ENCODE data around the gene TPPP. TPM values are rescaled to one million over a fixed set of nuclear protein-coding genes. Genes with fewer than 3 reads are reported as not detected.
"Not testable (repeated sequence)": the region's sequence is repeated elsewhere in the genome, so short reads cannot be mapped to it uniquely, and the experiment has no call there.

Gene TPPP
- total and polyA plus RNA-seq, 12 donors = 0.39 to 9.1 (median 2.0) TPM

DNA sequence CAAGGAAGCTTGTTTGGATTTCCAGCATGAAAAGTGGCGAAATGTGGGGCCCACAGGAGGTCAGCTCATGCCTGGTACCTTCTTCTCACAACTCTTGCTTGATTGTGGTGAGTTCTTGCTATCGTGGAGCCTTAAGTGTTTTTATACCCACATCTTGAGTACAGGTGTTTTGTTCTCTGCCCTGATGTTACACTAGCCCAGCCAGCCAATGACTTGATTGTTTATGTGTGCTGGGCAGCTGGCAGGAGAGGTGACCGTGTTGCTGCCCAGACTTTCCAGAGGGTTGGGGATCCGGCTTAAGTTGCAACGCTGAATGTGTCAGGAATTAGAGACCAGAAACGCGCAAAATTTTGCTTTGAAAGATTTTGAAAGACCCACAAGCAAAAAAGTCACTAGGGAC is 24.0 kb upstream of the TPPP start:
- WGBS, 4 donors = 68 to 81% (median 71%) methylated on average over 6 to 7 of the region's 7 CpGs

DNA sequence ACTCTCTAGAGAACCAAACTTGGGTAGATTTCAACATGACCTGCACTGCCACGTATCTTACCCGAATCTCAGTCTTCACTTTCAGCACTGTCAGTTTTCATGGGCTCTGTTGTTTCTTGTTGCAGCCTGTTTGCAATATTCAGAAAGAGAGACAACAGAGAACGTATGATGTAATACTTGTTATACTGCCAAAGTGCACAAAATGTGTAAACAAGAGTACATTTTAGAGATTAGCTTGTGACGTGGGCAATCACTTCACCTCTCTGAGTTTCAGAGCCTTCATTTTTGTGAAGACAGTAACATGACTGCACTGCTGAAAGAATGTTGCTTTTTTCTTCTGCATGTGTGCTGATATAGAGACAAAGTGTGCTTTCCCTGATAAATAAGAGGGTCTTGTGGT is 23.6 kb upstream of the TPPP start:
- H3K27me3 ChIP-seq; intact Hi-C loops (cut with DNase I); DNase-seq; H3K4me3 ChIP-seq; H3K36me3 ChIP-seq (replicated peaks in 1 of 2); H3K4me1 ChIP-seq (replicated peaks in 1 of 2); H3K27ac ChIP-seq; H3K9me3 ChIP-seq (replicated peaks in 1 of 3): not testable (repeated sequence)
- 69 to 82% (median 77%) methylated on average over 4 of the region's 4 CpGs for WGBS, 4 donors

More for the DNA sequence above, 24.0 kb upstream of the TPPP start:
- no peaks in the 10 kb centered on the region for H3K36me3 ChIP-seq (replicated peaks in 1 of 2)
- TF ChIP-seq POLR2A (IDR thresholded peaks at IDR 0.05) = no peak
- TF ChIP-seq, protein P1, sequence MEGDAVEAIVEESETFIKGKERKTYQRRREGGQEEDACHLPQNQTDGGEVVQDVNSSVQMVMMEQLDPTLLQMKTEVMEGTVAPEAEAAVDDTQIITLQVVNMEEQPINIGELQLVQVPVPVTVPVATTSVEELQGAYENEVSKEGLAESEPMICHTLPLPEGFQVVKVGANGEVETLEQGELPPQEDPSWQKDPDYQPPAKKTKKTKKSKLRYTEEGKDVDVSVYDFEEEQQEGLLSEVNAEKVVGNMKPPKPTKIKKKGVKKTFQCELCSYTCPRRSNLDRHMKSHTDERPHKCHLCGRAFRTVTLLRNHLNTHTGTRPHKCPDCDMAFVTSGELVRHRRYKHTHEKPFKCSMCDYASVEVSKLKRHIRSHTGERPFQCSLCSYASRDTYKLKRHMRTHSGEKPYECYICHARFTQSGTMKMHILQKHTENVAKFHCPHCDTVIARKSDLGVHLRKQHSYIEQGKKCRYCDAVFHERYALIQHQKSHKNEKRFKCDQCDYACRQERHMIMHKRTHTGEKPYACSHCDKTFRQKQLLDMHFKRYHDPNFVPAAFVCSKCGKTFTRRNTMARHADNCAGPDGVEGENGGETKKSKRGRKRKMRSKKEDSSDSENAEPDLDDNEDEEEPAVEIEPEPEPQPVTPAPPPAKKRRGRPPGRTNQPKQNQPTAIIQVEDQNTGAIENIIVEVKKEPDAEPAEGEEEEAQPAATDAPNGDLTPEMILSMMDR (IDR thresholded peaks at IDR 0.05) = no peak
- H3K4me3 ChIP-seq = no peak overlapping the region
- H3K9me3 ChIP-seq (replicated peaks in 1 of 3) = peaks cover 0 to 9% (median 9%) of the 10 kb centered on the region in 3 donors
- DNase-seq = no peak
- intact Hi-C loops (cut with DNase I) = no loop called here
- H3K27ac ChIP-seq = no peak overlapping the region
- no peaks in the 10 kb centered on the region for H3K27me3 ChIP-seq
- no peaks in the 10 kb centered on the region for H3K4me1 ChIP-seq (replicated peaks in 1 of 2)

DNA sequence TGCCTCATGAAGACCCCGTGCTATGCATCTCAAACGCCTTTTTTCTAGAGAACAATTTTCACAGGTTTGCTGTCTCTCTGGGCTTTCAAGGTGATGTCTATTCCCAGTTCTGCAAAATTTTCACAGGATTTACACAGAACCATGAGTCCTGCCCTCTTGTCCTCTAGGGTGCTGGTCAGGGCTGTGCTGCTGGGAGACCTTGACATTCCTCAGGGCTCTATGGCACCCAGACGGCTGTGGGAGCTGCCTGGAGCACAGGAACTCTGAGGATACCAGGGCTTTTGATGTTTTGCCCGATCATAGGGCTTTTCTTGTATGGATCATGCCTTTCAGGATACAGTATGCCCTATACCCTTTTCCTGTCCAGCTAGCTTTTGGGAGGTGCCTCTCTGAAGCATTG is 22.5 kb upstream of the TPPP start:
- H3K4me3 ChIP-seq; intact Hi-C loops (cut with DNase I); H3K4me1 ChIP-seq (replicated peaks in 1 of 2); H3K36me3 ChIP-seq (replicated peaks in 1 of 2); H3K27me3 ChIP-seq; DNase-seq; H3K9me3 ChIP-seq (replicated peaks in 1 of 3); H3K27ac ChIP-seq: not testable (repeated sequence)
- WGBS, 4 donors = 77 to 83% (median 79%) methylated on average over 3 to 4 of the region's 4 CpGs

DNA sequence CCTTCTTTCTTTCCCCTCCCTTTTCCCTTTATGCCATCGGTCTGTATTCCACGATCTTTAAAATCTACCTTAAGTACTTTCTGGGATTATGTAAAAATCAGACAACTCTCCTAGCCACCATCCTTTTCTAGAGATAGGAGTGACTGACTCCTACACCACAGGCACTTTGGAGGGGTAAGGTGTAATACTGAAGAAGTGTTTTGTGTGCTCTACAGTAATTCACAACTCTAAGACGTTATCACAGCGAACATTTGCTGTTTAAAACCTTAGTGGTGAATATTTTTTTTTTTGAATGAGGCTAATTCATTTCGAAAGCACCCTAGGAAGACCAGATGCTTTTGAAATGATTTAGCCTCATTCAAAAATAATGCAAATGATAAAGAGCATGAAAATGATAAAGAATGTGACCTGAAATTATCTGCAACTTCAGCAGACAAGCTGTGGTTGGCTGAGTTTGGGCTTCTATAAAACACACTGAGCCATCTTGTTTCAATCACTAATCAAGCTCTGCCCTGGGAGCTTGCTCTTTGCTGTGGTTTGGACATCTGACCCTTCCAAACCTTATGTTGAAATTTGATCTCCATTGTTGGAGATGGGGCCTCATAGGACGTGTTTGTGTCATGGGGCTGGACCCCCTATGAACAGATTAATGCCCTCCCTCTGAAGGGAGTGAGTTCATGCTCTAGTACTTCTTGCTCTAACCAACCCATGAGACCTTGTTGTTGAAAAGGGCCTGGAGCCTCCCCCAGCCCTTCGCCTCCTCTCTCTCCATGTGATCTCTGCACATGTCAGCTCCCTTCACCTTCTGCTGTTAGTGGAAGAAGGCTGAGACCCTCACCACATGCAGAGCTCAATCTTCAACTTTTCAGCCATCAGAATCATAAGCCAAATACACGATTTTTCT is 21.3 kb upstream of the TPPP start:
- H3K4me1 ChIP-seq (replicated peaks in 1 of 2); H3K27ac ChIP-seq; H3K4me3 ChIP-seq; H3K27me3 ChIP-seq; H3K9me3 ChIP-seq (replicated peaks in 1 of 3); DNase-seq; intact Hi-C loops (cut with DNase I); H3K36me3 ChIP-seq (replicated peaks in 1 of 2): not testable (repeated sequence)
- WGBS, 4 donors = 43 to 71% (median 63%) methylated on average over 5 to 8 of the region's 8 CpGs

DNA sequence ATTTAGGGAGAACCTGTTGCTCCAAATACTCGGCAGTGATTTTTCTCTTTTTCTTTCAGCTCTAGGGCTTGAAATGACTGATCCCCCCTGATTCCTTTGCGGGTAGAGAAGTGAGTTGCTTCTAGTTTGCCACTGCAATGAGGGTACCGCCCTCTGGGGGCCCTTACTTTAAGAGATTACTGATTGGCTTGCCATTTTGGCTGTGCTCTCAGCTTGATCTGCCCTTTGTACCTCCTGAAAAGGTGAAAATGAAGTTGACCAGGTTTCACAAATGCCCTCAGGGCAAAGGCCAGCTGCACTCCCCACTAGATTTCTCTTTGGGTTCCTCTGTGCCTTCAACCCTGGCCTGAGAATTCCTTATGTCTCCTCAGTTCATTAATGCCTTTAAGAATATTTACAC is 20.5 kb upstream of the TPPP start:
- intact Hi-C loops (cut with DNase I); H3K36me3 ChIP-seq (replicated peaks in 1 of 2); H3K27me3 ChIP-seq; H3K4me3 ChIP-seq; H3K4me1 ChIP-seq (replicated peaks in 1 of 2); DNase-seq; H3K9me3 ChIP-seq (replicated peaks in 1 of 3); H3K27ac ChIP-seq: not testable (repeated sequence)
- WGBS, 4 donors = 39 to 56% (median 47%) methylated on average over 2 to 3 of the region's 3 CpGs

DNA sequence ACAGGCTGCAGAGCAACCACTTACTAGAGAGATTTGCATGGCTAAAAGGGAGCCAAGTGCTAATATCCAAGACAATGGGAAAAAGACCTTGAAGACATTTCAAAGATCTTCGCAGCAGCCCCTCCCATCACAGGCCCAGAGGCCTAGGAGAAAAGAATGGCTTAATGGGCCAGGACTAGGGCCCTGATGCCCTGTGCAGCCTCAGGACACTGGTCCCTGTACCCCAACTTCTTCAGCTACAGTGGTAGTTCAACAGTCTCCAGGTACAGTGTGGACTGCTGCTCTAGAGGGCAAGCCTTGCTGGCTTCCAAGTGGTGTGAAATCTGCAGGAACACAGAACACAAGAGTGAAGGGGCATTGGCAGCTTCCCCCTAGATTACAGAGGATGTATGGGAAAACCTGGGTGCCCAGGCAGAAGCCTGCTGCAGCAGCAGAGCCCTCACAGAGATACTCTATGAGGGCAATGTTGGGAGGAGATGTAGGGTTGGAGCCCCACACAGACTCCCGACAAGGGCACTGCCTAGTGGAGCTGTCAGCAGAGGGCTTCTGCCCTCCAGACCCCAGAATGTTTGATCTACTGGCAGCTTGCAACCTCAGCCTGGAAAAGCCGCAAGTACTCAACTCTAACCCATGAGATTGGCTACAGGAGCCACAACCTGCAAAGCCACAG is 15.8 kb upstream of the TPPP start:
- intact Hi-C loops (cut with DNase I); H3K9me3 ChIP-seq (replicated peaks in 1 of 3); H3K27ac ChIP-seq; H3K4me1 ChIP-seq (replicated peaks in 1 of 2); DNase-seq; H3K36me3 ChIP-seq (replicated peaks in 1 of 2); H3K27me3 ChIP-seq; H3K4me3 ChIP-seq: not testable (repeated sequence)
- 78 to 92% (median 85%) methylated on average over 1 to 3 of the region's 3 CpGs for WGBS, 4 donors

DNA sequence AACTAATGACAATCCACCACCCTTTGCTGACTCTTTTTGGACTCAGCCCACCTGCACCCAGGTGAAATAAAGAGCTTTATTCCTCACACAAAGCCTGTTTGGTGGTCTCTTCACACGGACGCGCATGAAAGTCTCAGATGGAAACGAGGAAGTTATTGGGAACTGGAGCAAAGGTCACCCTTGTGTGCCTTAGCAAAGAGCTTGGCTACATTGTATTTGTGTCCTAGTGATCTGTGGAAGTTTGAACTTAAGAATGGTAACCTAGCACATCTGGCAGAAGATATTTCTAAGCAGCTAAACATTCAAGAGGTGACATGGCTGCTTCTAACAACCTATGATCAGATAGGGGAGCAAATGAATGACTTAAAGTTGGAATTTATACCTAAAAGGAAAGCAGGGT is 15.2 kb upstream of the TPPP start:
- 75 to 88% (median 82%) methylated on average over 4 of the region's 4 CpGs for WGBS, 4 donors

DNA sequence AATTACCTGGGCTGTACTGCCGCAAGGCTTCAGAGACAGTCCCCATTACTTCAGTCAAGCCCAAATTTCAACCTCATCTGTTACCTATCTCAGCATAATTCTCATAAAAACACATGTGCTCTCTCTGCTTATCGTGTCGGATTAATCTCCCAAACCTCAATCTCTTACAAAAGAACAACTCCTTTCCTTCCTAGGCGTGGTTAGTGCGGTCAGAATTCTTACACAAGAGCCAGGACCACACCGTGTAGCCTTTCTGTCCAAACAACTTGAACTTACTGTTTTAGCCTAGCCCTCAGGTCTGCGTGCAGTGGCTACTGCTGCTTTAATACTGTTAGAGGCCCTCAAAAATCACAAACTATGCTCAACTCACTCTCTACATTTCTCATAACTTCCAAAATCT is 13.0 kb upstream of the TPPP start:
- H3K27me3 ChIP-seq; H3K36me3 ChIP-seq (replicated peaks in 1 of 2); H3K9me3 ChIP-seq (replicated peaks in 1 of 3); H3K4me1 ChIP-seq (replicated peaks in 1 of 2); DNase-seq; H3K27ac ChIP-seq; intact Hi-C loops (cut with DNase I); H3K4me3 ChIP-seq: not testable (repeated sequence)
- 72 to 82% (median 80%) methylated on average over 7 of the region's 7 CpGs for WGBS, 4 donors

More for the DNA sequence above, 15.2 kb upstream of the TPPP start:
- H3K9me3 ChIP-seq (replicated peaks in 1 of 3); intact Hi-C loops (cut with DNase I); H3K4me3 ChIP-seq; DNase-seq; H3K27me3 ChIP-seq; H3K4me1 ChIP-seq (replicated peaks in 1 of 2); H3K27ac ChIP-seq; H3K36me3 ChIP-seq (replicated peaks in 1 of 2): not testable (repeated sequence)

DNA sequence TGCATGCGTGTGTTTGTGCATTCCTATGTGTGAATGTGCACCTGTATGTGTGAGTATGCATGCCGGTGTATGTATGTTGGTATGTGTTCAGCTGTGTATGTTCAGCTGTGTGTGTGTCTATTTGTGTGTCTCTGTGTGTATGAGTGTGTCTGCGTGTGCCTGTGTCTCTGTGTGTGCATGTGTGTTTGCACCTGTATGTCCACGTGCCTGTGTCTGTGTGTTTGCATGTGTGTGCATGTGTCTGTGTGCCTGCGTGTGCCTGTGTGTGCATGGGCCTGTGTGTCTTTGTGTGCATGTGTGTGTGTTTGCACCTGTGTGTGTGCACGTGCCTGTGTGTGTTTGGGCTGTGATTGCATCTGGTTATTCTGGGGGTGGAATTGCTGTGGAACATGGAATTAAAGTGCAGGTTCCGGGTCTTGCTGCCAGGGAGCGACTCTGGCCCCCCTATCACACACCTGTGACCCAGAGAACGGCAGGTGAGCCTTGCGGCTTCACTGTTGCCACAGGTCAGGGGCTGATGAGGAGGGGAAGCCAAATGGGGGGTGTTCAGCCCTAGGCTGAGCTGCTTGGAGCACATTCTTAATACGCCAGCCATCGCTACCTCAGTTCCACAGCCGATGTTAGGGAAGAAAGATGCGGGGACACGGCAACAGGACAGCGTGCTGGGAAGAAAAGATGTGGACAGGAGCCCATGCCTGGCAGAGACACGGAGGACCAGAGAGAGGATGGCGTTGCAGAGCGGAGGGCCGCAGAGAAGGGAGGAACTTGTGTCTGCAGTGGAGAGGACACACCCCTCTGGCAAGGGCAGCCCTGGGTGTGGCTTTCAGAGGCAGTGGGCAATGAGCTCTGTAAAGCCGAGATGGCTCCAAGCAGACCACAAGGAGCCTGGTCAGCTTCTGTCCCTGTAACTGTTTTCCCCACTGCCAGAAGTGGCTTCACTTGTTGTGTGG is 3.9 kb upstream of the TPPP start:
- H3K27me3 ChIP-seq; intact Hi-C loops (cut with DNase I); H3K4me3 ChIP-seq; H3K36me3 ChIP-seq (replicated peaks in 1 of 2); DNase-seq; H3K27ac ChIP-seq; H3K4me1 ChIP-seq (replicated peaks in 1 of 2): not testable (repeated sequence)
- WGBS, 4 donors = 79 to 89% (median 82%) methylated on average over 13 to 19 of the region's 21 CpGs
- peaks cover 0 to 12% (median 0%) of the 10 kb centered on the region in 3 donors for H3K9me3 ChIP-seq (replicated peaks in 1 of 3)
